PC-9 (cell line): ENCODE results near the gene MYRIP. TPM values are rescaled to one million over a fixed set of nuclear protein-coding genes. Genes with fewer than 3 reads are reported as not detected.

Experiments used
- BruUV-seq: library from RNA; stranded (reverse); fragments of 400-500 nt; replicated peaks from 2 replicates; lab custom pipeline; 2021; lab: Mats Ljungman, UMichigan
- CTCF ChIA-PET: fragments of 300-600 bp; sonication (Branson Sonifier 250); formaldehyde crosslinking; loops from one replicate; lab custom pipeline; 2022; ENCODE audit warnings: antibody characterized with exemption; lab: Charles Lee
- POLR2A ChIA-PET: fragments of 300-600 bp; sonication (Branson Sonifier 250); formaldehyde crosslinking; loops from one replicate; lab custom pipeline; 2022; ENCODE audit warnings: antibody characterized with exemption; ENCODE audit not compliant: unreplicated experiment; lab: Charles Lee
- DNase-seq, 2 experiments: peaks; one replicate each; pipeline versions ENCODE4 v3.0.0 to v3.0.0-alpha.2; 2015 to 2022; ENCODE audit warnings: mixed read lengths in 1 of 2
- H2AFZ ChIP-seq: fragments of 200-600 bp; sonication (generic); 2 replicates; pipeline ENCODE4 v1.8.1; 2017; ENCODE audit warnings: antibody characterized with exemption
- H3F3A ChIP-seq: fragments of 200-600 bp; sonication (generic); 2 replicates; pipeline ENCODE4 v1.8.1; 2017; ENCODE audit warnings: antibody characterized with exemption, mild to moderate bottlenecking, low read depth; ENCODE audit not compliant: insufficient read depth
- H3K27ac ChIP-seq: fragments of 200-600 bp; sonication (generic); 2 replicates; pipeline ENCODE4 v1.6.1; 2016; ENCODE audit warnings: mixed run types
- H3K27me3 ChIP-seq: fragments of 200-600 bp; sonication (generic); 2 replicates; pipeline ENCODE4 v1.6.1; 2016; ENCODE audit warnings: low read depth, mixed run types; ENCODE audit not compliant: insufficient read depth
- H3K36me3 ChIP-seq: fragments of 200-600 bp; sonication (generic); 2 replicates; pipeline ENCODE4 v1.6.1; 2016; ENCODE audit warnings: low read depth, mixed run types
- H3K4me1 ChIP-seq: fragments of 200-600 bp; sonication (generic); replicated peaks from 2 replicates; pipeline ENCODE4 v1.6.1; 2016; ENCODE audit warnings: mixed run types; ENCODE audit not compliant: insufficient read depth
- H3K4me2 ChIP-seq: fragments of 200-600 bp; sonication (generic); 2 replicates; pipeline ENCODE4 v1.6.1; 2017; ENCODE audit warnings: mixed run types
- H3K4me3 ChIP-seq: fragments of 200-600 bp; sonication (generic); 2 replicates; pipeline ENCODE4 v1.6.1; 2016; ENCODE audit warnings: mixed run types
- H3K79me2 ChIP-seq: fragments of 200-600 bp; sonication (generic); 2 replicates; pipeline ENCODE4 v1.6.1; 2017; ENCODE audit warnings: low read depth, mixed run types
- H3K9me2 ChIP-seq: fragments of 200-600 bp; sonication (generic); 2 replicates; pipeline ENCODE4 v1.8.1; 2017; ENCODE audit warnings: mild to moderate bottlenecking; ENCODE audit not compliant: insufficient read depth
- H3K9me3 ChIP-seq: fragments of 200-600 bp; sonication (generic); 2 replicates; pipeline ENCODE4 v1.8.1; 2016; ENCODE audit warnings: low read depth; ENCODE audit not compliant: insufficient read depth
- H4K20me1 ChIP-seq: fragments of 200-600 bp; sonication (generic); 2 replicates; pipeline ENCODE4 v1.8.1; 2017; ENCODE audit not compliant: insufficient read depth
- EZH2 ChIP-seq: fragments of 200-600 bp; sonication (generic); IDR thresholded peaks from 2 replicates; pipeline ENCODE4 v1.8.0; 2017; ENCODE audit warnings: antibody characterized with exemption, low read depth
- intact Hi-C: fragments of 100-400 bp; cut with micrococcal nuclease; formaldehyde crosslinking; loops from one replicate; pipeline ENCODE4 v1.10.0; 2022; ENCODE audit not compliant: unreplicated experiment
- total RNA-seq: library from RNA; stranded (reverse); gene quantifications from 2 replicates; pipeline ENCODE4 v1.2.3, GENCODE V29; 2021
- TF ChIP-seq, protein P1 (sequence below): fragments of 200-600 bp; sonication (generic); conservative IDR thresholded peaks from 2 replicates; pipeline ENCODE4 v1.6.1; 2017; ENCODE audit warnings: mixed run types, antibody characterized with exemption, mild to moderate bottlenecking, moderate library complexity

Gene MYRIP
- total RNA-seq, 1 experiment from 2014 or later, result not detected

DNA sequence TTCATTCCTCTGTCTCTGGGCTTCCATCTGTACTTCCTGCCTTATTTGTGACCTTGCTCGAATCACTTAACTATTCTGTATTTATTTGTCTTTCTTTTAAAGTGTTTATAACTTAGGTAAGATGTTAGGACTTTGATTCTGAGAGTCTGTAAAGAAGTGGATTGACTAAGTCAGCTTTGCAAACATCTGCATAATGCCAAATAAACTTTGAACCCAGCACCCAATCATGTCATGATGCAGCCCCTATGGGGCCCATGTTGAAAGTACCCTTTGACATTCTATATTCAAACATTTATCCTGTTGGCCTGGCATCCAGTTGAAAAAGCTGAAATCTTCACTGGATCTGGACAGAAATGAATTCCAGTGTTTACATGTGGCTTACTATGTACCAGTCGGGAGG is 3.8 kb upstream of the MYRIP start:
- H3K9me3 ChIP-seq, result no peaks in the 10 kb centered on the region
- no peak for DNase-seq
- TF ChIP-seq, protein P1, sequence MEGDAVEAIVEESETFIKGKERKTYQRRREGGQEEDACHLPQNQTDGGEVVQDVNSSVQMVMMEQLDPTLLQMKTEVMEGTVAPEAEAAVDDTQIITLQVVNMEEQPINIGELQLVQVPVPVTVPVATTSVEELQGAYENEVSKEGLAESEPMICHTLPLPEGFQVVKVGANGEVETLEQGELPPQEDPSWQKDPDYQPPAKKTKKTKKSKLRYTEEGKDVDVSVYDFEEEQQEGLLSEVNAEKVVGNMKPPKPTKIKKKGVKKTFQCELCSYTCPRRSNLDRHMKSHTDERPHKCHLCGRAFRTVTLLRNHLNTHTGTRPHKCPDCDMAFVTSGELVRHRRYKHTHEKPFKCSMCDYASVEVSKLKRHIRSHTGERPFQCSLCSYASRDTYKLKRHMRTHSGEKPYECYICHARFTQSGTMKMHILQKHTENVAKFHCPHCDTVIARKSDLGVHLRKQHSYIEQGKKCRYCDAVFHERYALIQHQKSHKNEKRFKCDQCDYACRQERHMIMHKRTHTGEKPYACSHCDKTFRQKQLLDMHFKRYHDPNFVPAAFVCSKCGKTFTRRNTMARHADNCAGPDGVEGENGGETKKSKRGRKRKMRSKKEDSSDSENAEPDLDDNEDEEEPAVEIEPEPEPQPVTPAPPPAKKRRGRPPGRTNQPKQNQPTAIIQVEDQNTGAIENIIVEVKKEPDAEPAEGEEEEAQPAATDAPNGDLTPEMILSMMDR, result no peak
- TF ChIP-seq EZH2, result no peak
- no peak overlapping the region for H2AFZ ChIP-seq
- H4K20me1 ChIP-seq, result no peaks in the 10 kb centered on the region
- BruUV-seq, result no TSS peak
- no peaks in the 10 kb centered on the region for H3K4me1 ChIP-seq
- intact Hi-C loops, result no loop called here
- no peak overlapping the region for H3K4me3 ChIP-seq
- H3K4me2 ChIP-seq, result no peak overlapping the region
- H3F3A ChIP-seq, result no peaks in the 10 kb centered on the region
- H3K9me2 ChIP-seq, result no peaks in the 10 kb centered on the region
- no peaks in the 10 kb centered on the region for H3K36me3 ChIP-seq
- H3K27ac ChIP-seq, result no peak overlapping the region
- no peaks in the 10 kb centered on the region for H3K79me2 ChIP-seq
- H3K27me3 ChIP-seq, result no peaks in the 10 kb centered on the region
- ChIA-PET CTCF (no interaction called here), POLR2A (no interaction called here)

DNA sequence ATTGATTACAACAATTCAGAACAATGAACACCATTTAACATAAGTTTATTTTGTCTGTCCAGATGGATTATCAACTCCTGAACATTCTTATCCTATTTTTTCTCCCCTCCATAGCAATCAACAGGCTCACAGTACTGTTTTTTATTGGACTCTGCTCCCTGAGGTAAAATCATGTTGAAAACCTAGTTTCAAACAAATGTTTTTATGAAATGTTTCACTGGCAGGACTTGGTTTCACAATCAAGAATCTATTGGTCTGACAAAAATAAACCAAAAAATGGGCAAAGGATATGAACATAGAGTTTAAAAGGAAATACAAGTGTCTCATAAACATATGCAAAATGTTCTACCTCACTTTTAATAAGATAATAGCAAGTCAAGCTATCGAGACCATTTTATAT is 2.6 kb upstream of the MYRIP start:
- Histone ChIP-seq H3K27me3 (0 out of 2 replicates have a peak, but pooled peaks cover 3% of the 10 kb centered on the region), H3K9me2 (no peaks in the 10 kb centered on the region), H3K4me2 (no peak overlapping the region), H3K36me3 (no peaks in the 10 kb centered on the region), H2AFZ (no peak overlapping the region), H3F3A (no peaks in the 10 kb centered on the region), H3K4me1 (no peaks in the 10 kb centered on the region), H3K9me3 (no peaks in the 10 kb centered on the region), H3K27ac (no peak overlapping the region), H4K20me1 (no peaks in the 10 kb centered on the region), H3K4me3 (no peak overlapping the region), H3K79me2 (no peaks in the 10 kb centered on the region)
- TF ChIP-seq, protein P1, result no peak
- no peak for TF ChIP-seq EZH2
- CTCF ChIA-PET, result no interaction called here
- no TSS peak for BruUV-seq
- intact Hi-C loops, result no loop called here
- POLR2A ChIA-PET, result no interaction called here
- no peak for DNase-seq

- no peak for DNase-seq
- Histone ChIP-seq H3K4me3 (no peak overlapping the region), H3K79me2 (no peaks in the 10 kb centered on the region), H3K36me3 (no peaks in the 10 kb centered on the region), H2AFZ (no peak overlapping the region), H3K4me1 (no peaks in the 10 kb centered on the region), H3F3A (no peaks in the 10 kb centered on the region), H3K27me3 (0 out of 2 replicates have a peak, but pooled peaks cover 3% of the 10 kb centered on the region), H3K27ac (no peak overlapping the region), H4K20me1 (no peaks in the 10 kb centered on the region), H3K9me2 (no peaks in the 10 kb centered on the region), H3K4me2 (no peak overlapping the region), H3K9me3 (no peaks in the 10 kb centered on the region)
- no peak for TF ChIP-seq EZH2
- TF ChIP-seq, protein P1, result no peak
- ChIA-PET POLR2A (no interaction called here), CTCF (no interaction called here)
- intact Hi-C loops, result no loop called here
- BruUV-seq, result no TSS peak
These were observed 785 bp upstream of the MYRIP start for GRCh38 chr3:39808467-39809180.
